ENCODE data around the gene GRID2.
"Not testable (repeated sequence)": the region's sequence is repeated elsewhere in the genome, so short reads cannot be mapped to it uniquely, and the experiment has no call there.

GRID2 gene

DNA sequence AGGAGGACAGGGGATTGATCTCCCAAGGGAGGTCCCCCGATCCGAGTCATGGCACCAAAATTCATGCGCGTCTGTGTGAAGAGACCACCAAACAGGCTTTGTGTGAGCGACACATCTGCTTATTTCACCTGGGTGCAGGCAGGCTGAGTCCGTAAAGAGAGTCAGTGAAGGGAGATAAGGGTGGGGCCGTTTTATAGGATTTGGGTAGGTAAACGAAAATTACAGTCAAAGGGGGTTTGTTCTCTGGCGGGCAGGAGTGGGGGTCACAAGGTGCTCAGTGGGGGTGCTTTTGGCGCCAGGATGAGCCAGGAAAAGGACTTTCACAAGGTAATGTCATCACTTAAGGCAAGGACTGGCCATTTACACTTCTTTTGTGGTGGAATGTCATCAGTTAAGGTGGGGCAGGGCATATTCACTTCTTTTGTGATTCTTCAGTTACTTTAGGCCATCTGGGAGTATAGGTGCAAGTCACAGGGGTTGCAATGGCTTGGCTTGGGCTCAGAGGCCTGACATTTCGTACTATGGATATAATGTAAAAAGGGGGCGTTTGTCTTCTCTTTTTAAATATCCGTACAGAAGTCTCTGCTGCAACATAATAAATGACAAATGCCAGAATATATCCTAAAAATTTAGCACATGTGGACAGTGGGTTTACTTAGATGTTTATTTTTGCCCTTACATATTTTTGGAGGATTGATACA, 140.5 kb downstream of the GRID2 start:
- not testable (repeated sequence) for DNase-seq

GRCh38 chr4:92445127-92445526, 141.4 kb downstream of the GRID2 start:
- DNase-seq = no peak

DNA sequence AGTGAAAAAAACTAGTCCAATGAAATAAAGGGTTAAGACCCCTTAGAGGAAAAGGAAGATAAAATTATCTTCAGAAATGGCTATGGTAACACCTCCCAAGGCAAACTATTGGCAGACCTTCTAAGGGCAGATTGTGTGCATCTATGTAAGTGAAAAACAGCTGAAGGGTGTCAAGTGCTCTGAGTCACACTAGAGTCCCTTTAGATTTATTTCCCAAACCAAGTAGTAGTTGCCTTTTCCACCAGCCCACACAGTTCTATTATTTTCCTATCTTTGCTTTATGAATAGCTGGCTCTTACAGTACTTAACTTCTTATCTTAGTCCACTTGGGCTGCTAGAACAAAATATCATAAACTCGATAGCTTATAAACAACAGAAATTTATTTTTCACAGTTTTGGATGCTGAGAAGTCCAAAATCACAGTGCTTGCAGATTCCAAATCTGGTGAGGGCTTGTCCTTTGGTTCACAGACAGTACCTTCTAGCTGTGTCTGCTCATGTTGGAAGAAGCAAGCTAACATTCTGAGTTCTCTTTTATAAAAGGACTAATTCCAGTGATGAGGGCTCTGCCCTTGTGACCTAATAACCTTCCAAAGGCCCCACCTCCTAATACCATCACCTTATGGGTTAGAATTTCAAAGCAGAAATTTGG, 143.6 kb downstream of the GRID2 start:
- DNase-seq = no peak

- not testable (repeated sequence) for DNase-seq
Observed at GRCh38 chr4:92448176-92448575, 144.4 kb downstream of the GRID2 start.

GRCh38 chr4:92450694-92451093, 146.9 kb downstream of the GRID2 start:
- no peak for DNase-seq

DNA sequence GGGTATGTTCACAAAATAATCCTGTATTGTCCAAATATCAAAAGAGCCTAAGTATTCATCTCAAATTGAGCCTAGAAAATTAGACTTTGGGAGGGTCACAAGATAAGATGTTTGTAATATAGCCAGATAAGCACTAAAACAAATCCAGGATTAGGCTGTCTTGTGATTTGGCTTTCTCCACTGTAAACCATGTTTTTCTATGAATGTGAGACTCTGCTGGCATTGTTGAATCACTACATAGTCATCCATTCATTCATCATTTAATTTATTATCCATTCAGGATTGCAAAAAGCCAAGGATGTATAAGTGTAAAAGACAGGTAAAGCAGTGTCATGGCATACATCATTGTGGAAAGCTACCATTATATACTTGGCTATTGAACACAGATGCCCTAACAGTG, 148.0 kb downstream of the GRID2 start:
- no peak for DNase-seq

DNA sequence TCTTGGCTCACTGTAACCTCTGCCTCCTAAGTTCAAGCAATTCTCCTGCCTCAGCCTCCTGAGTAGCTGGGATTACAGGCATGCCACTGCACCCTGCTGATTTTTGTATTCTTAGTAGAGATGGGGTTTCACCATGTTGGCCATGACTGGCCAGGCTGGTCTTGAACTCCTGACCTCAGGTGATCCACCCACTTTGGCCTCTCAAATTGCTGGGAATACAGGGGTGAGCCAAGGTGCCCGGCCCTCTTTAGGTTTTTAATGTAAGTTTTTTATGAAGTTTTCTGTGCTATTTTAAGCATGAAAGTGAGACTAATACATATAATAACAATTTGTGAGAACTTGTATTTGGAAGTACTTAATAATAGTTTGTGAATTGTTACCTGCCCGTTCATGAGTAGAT, 148.6 kb downstream of the GRID2 start:
- not testable (repeated sequence) for DNase-seq

- DNase-seq = no peak
Observed at GRCh38 chr4:92455329-92455839, 151.6 kb downstream of the GRID2 start.

DNA sequence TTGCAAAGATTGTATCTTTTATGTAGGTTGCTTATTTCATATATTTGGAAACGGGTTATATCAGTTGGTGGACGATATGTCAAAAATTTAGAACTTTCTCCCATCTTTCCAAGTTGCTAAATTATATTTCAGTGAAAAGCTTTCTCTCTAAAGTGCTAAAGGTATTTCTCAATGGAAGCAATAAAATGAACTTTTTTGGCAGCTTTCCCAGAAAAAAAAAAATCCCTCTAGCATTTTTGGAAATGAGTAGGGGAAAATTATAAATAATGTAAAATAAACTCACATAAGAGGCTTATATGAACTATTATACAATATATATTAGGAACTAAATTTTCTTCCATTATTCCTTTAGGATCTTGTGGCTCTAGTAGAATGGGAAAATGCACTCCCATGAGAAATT, 152.2 kb downstream of the GRID2 start:
- no peak for DNase-seq

DNA sequence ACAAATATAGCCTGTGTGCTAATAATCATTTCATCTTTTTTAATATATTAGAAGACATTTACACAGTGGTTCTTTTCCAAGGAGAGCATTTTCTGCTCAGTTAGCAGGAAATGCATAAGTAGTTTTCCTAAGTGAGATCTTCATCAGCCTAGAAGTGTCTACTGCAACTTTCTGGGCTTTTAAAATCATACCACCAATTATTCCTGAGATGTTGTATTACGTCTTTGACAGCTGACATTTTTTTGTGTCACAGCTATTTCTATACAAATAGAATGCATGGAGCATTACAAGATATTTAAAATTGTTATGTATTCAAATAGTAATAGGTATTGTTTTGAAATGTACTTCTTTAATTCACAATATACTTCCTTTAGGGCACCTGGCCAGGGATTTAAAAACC, 158.0 kb downstream of the GRID2 start:
- no peak for DNase-seq

DNA sequence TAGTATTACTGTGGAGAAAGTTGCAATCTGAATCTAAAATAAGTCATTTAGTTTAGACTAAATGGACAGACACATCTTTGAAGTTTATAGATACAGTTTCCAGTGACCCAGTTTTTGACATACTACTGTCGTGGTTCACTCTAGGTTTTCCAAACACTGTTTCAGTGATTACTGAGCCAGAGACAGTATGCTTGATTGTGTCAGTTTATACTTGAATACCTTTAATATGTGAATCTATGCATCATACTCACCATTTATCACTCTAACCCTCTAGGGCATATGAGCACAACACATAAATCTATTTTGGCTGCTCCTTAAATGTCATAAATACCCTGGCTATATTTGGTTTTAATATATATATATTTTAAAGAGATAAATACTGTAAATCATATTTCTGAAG, 173.5 kb downstream of the GRID2 start:
- DNase-seq = no peak

DNA sequence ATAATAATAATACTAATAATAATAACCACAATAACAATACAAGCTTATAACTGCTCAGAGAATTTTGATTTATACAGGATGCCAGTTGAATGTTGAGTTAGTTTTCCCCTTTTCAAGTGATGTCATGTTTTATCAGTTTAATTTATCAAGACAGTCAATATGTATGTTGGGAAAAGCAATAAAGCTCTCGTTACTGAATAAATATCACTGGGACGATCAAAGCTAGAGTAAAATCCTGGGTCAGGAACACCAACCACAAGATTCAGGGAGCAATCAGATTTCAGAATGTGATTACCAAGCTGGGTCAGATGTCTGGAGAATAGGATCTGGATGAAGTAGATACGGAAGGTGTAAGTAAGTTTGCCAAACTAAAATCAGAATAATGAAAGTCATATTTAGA, 179.6 kb downstream of the GRID2 start:
- no peak for DNase-seq

DNA sequence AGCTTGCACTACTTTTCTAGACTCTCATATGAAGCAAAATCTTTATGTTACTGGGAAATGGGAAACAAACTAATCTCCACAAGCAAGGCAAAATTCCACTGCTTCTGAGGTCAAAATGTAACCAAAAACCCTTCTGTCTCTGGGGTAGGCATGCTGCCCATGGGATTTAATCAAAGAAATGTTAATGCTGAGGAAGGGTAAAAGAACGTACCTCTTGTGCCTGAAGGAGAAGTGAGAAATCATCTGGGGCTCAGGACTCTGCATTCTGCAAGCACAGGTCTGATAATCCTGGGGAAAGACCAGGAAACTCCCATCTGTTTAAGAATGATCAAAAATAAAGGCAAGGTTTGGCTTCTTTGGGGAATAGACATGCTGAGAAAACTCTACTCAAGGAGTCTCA, 184.7 kb downstream of the GRID2 start:
- DNase-seq = no peak

DNA sequence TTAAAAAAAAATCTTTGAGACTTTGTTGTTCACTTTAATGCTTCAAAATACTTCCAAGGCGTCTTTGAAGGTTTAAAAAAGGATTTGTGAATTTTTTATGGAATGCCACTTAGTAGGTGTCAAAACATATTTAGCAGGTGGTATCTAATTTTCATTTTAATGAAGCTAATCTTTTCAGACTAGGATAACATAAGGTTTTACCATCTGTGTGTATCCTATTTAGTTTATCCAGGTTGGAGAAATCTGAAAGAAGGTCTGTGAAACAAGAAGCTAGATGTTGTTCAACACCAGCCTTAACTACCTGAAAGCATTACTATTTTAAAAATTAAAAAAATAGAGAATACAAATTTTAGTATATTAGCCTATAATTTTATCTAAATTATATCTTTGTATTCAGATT, 193.4 kb downstream of the GRID2 start:
- DNase-seq = no peak

DNA sequence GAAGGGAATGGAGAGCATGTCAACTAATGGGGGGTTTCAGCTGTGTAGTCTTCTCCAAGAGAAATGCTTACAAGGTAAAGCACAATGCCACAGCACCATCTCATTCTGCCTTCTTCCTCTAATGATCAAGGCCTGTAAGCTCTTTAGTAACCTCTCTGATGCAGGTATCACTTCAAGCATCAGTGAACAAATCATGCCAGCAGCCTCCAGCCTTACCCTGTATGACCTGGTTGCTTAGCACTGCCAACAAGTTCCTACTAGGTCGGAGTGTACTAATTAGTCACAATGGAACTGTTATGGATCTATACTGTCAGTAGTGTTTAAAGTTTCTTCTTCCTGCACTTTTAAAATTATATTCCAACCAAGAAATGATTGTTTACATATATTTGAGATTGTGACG, 197.7 kb downstream of the GRID2 start:
- no peak for DNase-seq

DNA sequence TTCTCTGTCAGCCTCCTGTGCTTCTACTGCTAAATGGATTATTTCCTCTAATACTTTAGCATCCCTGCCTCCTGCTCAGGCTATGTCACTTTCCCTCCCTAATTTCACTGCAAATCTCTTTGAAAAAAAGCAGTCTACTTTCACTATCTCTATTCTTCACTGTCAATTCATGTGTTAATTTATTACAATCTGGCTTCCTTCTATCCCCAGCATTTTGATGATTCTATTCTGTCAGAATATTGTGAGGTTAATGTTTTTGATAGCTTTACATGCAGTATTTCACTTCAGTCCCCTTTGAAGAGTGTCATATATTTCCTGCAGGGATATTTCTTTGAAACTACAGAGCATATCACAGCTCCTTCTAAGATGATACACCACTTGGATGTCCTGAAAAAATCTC, 203.2 kb downstream of the GRID2 start:
- no peak for DNase-seq

DNA sequence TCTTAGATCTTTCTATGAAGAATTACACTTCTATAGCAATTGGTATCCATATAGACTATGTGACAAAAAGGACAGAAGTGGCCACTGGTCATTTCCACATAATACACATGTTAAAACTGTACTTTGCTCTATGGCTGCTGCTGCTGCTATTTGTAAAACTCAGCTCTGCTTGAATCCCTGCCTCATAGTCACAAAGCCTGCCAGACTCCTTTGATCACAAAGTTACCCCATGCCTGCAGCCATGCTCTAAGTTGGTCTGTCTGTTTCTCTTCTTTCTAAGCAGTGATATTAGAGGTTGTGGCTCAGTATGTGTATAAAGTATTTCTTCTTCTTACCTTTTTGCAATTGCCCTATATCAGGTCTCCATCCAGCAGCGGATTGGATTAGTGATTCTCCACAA, 210.9 kb downstream of the GRID2 start:
- no peak for DNase-seq

DNA sequence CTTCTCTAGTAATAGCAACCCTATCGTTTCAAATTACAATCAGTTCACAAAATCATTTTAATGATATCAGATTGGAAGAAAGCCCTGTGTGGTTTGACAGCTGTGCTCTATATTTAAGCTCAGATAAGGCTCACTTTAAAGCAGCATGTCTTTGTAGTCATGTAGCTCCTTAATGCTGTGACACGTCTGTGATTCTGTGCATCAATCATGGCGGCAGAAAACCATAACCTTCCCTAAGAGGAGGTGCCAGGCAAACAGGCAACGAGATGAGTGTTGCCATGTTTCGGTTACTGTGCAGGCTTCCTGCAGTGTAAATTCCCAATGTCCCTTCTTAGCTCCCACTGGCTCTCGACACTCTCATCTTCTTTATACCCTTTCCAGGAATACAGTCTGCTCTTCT, 212.7 kb downstream of the GRID2 start:
- no peak for DNase-seq

DNA sequence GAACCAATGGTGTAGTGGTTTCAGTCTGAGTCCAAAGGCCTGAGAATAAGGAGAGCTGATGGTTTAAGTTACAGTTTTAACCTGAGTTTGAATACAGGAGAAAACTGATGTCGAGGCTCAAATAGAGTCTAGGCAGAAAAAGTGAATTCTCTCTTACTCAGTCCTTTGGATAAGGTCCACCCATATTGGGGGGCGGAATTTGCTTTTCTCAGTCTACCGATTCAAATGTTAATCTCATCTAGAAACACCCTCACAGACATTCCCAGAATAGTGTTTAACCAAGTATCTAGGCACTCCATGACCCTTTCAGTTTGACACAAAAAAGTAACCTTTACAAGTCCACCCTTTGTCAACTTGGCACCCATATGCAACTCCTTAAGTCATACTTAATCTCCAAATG, 216.0 kb downstream of the GRID2 start:
- no peak for DNase-seq

DNA sequence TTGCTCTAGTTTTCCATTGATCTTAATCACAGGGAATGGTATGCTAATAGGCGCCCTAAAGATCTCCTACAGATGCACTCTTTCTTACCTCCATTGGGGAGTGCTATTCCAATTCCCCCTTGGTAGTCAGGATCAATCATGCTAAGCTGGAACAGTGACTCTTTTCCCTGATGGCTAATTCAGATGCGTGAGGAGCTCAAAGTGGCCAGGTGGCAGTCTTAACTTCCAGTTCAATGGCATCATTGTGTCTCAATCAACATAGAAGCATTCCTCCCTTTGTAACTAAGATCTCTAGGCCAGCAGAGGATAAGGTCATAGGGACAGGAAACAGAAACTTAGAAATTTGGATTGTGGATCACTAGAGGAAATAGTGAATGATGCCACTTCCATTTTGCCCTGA, 216.8 kb downstream of the GRID2 start:
- no peak for DNase-seq

DNA sequence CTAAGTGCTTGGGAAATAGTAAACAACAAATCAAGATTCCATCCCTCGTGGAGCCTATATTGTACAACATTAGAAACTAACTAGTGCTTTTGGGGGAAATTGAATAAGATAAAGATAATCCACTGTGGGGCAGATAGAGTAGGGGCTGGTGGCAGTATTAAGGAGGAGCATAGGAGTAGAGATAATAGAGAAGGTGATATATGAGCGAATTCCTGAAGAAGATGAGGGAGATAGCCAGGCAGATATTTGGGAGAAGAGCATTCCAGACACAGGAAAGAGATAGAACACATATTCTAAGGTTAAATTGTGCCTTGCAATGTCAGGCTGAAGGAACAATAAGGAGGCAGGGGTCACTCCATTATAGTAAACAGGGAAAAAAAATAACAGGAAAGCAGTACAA, 218.2 kb downstream of the GRID2 start:
- DNase-seq = no peak

- DNase-seq = no peak
Observed at GRCh38 chr4:92522356-92522755, 218.6 kb downstream of the GRID2 start.

GRCh38 chr4:92524131-92524530, 220.4 kb downstream of the GRID2 start:
- no peak for DNase-seq

DNA sequence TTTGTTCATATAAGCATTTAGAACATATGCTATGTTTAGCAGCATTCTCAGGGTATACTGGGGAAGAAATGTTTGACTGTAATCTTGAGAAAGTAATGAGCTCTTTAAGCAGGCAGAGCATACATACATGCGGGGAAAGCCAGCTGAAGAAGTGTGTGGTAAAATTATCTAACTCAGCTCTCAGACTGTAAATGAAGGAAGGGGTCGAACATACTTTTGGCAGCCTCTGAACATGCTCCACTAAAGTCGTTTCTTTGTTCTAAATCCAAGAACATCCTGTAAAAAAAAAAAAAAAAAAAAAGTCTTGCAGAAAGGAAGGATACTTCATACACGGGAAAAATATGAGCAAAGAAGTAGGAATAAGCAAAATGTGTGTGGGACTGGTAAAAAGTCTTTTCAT, 224.8 kb downstream of the GRID2 start:
- DNase-seq = no peak

DNA sequence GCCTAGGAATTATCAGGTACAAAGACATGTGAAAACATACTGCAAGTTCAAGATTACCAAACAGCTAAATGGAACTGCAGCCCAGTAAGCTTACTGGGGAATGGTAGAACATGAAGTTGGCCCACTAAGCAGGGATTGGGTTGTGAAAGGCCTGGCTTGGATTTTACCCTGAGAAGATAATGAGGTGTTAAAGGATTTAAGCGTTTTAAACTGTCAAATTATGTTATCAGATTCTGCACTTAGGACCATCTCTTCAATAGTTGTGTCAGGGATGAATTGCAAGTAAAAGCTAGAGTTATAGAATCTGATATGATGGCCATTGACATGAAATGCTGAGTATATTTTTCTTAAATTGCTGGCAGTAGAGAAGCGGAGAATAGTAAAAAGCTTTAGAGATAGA, 225.7 kb downstream of the GRID2 start:
- DNase-seq = no peak
